ENCODE results near the gene UBAP2L.
"Not testable (repeated sequence)": the region's sequence is repeated elsewhere in the genome, so short reads cannot be mapped to it uniquely, and the experiment has no call there.

Gene UBAP2L

DNA sequence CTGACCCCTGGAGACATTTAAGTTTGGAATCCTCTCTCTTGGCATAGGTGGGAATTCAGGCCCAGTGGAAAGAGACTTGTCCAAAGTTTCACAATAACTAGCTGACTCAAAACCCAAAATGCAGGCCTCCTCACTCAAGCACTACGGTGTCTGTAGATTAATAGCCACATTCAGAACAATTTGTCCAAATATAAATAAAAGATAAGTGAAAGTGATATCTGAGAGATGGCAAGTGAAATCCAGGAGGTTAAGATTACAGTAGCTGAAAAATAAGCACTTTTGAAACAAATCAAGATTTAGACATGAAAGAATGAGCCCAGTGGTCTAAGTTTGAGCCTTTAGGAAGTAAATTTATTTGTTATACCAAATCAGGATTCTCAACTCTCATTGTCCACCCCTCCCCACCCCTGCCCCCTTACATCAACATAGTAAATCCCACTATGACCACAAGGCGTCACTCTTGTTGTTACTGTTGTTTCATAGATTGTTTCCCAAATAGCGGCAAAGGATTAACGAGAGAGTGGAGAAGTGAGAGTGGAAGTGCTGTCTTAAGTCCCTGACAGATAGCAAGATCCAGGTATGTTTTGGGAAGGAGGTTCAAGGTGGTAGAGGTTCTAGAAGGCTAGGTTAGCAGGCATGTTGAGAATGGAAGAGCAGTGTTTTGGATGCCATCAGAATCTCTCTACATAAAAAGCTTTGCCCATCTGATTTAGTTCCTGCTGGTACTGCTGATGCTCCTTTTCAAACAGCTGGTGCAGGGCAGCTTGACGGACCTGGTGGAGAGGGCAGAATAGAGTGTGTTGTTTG lies 21.8 kb upstream of the UBAP2L start:
- no peak for DNase-seq (ENCODE audit: low read depth in 2 of 2)

DNA sequence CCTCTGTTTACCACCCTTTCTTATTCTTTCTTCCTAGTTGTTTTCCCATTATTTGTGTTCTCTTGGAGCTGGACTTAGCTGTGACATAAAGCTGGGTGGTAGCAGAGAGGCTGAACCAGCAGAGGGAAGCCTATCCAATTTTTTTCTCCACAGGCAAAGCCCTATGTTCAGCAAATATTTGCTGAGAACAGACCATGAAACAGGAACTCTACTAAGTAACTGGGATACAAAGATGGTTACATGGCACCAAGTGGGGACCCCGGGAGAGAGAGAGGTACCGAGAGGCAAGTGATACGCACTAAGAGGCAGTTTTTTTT lies 21.2 kb upstream of the UBAP2L start:
- no peak for DNase-seq (ENCODE audit: low read depth in 2 of 2)

DNA sequence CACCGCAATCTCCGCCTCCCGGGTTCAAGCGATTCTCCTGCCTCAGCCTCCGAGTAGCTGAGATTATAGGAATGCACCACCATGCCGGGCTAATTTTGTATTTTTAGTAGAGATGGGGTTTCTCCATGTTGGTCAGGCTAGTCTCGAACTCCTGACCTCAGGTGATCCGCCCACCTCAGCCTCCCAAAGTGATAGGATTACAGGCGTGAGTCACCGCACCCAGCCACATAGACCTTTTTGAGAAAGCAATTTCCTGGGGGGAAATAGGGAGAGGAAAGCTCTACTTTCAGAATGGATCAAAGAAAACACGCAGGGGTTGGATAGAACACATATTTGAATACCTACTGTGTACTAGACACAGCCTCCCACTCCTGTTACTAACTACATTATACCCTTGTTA lies 15.0 kb upstream of the UBAP2L start:
- DNase-seq (ENCODE audit: low read depth in 2 of 2): not testable (repeated sequence)

GRCh38 chr1:154206196-154206595 lies 14.6 kb upstream of the UBAP2L start, which contains the start of gene CFAP141:
Gene CFAP141, minus strand, starts transcription at chr1:154206333. Its CDS starts 26 bp downstream, at chr1:154206307.
- DNase-seq (ENCODE audit: low read depth in 2 of 2): no peak

GRCh38 chr1:154207262-154207661 lies 13.5 kb upstream of the UBAP2L start:
- DNase-seq (ENCODE audit: low read depth in 2 of 2): no peak

DNA sequence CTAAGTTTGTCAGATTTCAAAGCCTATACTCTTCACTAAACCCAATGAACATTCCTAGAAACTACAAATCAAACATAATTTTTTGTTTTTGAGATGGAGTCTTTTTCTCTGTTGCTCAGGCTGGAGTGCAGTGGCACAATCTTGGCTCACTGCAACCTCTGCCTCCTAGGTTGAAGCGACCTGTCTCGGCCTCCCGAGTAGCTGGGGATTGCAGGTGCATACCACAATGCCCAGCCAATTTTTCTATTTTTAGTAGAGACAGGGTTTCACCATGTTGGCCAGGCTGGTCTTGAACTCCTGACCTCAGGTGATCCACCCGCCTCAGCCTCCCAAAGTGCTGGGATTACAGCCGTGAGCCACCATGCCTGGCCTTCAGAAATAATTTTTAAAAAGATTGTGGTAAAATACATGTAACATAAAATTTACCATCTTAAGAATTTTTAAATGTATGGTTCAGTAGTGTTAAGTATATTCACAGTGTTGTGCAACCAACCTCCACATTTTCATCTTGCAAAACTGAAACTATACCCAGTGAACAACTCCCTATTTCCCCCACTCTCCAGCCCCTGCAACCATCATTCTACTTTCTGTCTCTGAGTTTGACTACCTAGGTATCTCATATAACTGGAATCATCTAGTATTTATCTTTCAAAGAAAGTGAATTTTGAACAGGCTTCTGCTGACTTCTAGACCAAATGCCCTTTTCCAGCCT lies 11.9 kb upstream of the UBAP2L start:
- DNase-seq (ENCODE audit: low read depth in 2 of 2): no peak

- DNase-seq (ENCODE audit: low read depth in 2 of 2): no peak
Measured at GRCh38 chr1:154212083-154212482, 8.7 kb upstream of the UBAP2L start.

DNA sequence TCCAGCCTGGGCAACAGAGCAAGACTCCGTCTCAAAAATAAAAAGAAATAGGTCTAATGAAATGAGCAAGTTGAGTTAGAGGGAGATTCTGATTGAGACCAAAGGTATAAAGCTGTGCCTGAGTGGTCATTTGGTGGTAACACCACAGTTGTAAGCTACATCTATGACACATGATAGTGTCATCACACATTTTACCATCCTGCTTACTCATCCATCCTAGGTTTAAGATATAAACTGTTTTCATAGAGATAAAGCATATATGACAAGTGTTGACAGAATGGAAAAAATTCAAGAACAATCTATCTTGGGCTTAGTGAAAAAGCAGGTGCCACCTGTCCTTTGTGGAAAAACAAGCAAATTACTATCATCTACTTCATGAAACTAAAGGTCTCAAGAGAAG lies 7.5 kb upstream of the UBAP2L start:
- no peak for DNase-seq (ENCODE audit: low read depth in 2 of 2)

DNA sequence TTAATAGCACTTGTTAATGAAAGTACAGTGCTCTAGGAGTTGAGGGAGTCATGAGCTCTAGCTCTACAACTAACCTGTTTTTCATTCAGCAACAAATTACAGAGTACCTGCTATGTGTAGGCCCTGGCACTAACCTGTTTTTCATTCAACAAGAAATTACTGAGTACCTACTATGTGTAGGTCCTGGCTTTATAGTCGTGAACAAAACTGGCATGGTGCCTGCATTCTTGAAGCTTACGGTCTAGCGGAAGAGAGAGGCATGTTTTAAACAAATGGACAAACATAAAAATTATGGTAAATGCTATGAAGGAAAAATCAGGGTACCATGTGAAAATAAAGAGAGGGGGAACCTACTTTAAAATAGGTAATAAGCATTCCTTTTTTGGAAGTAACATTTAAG lies 2.2 kb upstream of the UBAP2L start:
- DNase-seq (ENCODE audit: low read depth in 2 of 2): no peak

DNA sequence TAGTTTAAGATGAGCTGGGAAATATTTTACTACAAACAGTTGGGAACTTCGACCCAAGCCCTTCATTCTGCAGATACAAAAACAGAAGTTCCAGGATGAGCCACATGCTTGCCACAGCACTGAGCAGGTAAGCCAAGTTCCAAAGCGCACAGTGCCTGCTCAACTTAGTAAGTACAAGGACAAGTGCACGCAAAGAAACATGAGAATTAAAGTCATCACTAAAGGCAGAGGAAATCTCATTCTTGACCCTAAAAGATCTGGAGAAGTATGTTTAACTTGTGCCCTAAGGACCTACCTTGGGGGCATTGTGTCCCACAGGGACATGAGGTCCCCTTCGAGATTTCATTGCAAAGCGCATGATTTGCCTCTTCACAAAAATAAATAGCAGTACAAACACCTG lies 1.2 kb upstream of the UBAP2L start:
- DNase-seq (ENCODE audit: low read depth in 2 of 2): no peak

DNA sequence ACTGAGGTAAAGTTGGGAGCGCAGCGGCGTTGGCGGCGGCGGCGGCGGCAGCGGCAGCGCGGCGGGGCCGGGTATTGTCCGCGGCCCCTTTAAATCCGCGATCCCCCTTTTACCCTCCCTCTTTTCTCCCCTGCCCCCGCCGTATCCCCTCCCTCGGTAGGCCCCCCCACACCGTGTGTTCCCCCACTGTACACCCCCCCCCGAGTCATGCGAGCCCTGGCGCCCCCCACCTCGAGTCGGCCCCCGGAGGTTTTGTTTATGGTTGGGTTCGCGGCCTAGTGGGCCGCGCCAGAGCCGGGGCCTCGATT lies 169 bp downstream of the UBAP2L start:
- DNase-seq (ENCODE audit: low read depth in 2 of 2): no peak

DNA sequence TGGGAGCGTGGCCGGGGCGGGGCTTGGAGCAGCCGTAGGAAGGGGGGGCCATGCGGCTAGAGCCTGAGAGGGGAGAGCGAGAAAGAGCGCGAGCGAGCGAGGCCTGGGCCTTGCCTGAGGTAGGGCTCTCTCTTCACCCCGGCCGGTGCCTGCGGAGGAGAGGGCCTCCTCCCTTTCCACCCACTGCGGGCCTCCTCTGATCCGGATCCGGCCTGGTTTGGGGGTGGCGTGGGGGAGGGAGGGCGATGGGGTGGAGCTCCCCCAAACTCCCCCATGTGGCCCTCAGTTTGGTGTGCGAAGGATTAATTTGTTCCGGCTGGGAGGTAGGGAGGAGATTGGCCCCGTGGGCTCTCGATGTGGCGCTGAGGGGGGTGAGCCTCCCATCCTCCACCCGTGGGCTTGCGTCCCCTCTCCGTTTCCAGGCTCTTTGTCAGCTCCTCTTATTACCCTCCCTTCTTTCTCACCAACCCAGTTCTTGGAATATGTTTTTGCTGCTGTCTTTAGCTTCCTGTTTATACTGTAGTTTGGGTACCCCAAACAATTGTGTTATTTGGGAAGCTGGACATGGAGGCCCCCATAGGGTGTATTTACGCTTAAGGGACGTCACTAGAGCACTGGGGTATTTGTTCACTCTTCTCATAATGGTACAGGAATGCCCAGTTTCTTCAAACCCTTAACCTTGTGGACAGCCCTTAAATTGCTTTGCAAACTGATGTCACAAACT lies 685 bp downstream of the UBAP2L start:
- peak; percentile 51 to 54 for DNase-seq (ENCODE audit: low read depth in 2 of 2)

DNA sequence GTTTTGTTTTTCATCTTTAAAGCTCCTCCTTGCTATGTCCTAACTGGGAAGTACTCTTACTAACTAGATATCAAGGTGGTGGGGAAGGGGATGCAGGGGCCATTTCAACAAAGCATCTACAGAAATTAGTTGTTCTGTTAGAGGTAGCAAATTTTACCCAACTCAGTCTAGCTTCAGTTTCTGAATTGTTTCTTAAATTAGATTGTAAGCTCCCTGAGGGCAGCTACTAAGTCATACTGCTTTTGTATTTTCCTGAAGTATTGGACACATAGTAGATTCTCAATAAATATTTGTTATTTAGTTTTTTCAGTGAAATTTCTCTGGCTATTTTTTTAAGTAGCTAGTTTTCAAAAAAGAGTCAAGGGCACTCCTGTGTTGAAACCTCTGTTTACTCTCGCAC lies 1.8 kb downstream of the UBAP2L start:
- DNase-seq (ENCODE audit: low read depth in 2 of 2): no peak

GRCh38 chr1:154222918-154223317 lies 2.2 kb downstream of the UBAP2L start:
- no peak for DNase-seq (ENCODE audit: low read depth in 2 of 2)

GRCh38 chr1:154223621-154224020 lies 2.9 kb downstream of the UBAP2L start:
- no peak for DNase-seq (ENCODE audit: low read depth in 2 of 2)

DNA sequence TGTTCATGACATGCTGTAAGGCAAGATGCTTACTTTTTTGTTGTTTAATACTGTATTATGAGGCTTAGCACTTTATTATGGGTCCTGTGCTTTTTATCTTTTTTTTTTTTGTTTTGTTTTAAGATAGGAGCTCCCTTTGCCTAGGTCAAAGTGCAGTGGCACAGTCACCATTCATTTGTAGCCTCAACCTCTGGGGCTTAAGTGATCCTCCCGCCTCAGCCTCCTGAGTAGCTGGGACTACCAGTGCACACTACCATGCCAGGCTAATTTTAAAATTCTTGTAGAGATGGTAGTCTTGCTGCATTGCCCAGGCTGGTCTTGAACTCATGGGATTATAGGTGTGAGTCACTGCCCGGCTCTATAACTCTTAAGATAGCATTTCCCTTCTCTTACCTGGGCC lies 4.6 kb downstream of the UBAP2L start:
- no peak for DNase-seq (ENCODE audit: low read depth in 2 of 2)

GRCh38 chr1:154231112-154231511 lies 10.4 kb downstream of the UBAP2L start:
- DNase-seq (ENCODE audit: low read depth in 2 of 2): not testable (repeated sequence)

DNA sequence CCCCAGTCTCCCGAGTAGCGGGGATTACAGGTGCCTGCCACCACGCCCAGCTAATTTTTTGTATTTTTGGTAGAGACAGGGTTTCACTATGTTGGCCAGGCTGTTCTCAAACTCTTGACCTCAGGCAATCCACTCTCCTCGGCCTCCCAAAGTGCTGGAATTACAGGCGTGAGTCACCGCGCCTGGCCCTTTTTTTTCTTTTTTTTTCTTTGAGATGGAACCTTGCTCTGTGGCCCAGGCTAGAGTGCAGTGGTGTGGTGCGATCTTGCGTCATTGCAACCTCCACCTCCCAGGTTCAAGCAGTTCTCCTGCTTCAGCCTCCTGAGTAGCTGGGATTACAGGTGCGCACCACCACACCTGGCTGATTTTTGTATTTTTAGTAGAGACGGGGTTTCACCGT lies 12.4 kb downstream of the UBAP2L start:
- not testable (repeated sequence) for DNase-seq (ENCODE audit: low read depth in 2 of 2)

DNA sequence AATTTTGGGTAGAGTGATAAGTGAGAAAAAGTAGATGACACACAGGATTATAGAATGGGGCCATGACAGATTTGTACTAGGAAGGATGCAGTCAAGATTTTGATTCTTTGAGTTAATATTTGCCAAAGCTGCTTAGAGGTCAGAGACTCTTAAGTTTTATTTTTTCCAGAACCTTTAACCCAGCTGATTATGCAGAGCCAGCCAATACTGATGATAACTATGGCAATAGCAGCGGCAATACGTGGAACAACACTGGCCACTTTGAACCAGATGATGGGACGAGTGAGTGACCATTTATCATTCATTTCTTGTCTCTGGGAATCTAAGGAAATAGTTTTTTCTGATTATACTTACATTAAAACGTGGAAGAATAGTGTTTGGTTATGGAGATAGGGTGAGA lies 16.1 kb downstream of the UBAP2L start:
- no peak for DNase-seq (ENCODE audit: low read depth in 2 of 2)

DNA sequence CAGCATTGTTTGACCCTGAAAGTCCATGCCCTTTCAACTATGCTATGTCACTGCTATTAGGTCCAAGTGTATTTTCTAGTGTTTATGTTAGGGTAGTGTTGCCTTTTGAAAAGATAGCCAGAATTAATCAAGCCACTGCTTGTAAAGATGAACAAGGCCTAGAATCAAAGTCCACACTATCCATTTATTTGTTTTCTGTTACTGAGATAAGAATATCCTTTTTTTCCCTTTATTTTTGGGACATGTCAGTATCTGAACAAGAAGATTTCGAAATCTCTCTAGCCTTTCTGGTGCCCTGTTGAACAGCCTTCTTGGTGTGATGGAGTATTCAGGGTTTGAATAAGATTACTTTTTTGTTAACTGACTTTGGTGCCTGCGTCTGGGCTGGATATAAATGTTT lies 16.7 kb downstream of the UBAP2L start:
- DNase-seq (ENCODE audit: low read depth in 2 of 2): no peak

DNA sequence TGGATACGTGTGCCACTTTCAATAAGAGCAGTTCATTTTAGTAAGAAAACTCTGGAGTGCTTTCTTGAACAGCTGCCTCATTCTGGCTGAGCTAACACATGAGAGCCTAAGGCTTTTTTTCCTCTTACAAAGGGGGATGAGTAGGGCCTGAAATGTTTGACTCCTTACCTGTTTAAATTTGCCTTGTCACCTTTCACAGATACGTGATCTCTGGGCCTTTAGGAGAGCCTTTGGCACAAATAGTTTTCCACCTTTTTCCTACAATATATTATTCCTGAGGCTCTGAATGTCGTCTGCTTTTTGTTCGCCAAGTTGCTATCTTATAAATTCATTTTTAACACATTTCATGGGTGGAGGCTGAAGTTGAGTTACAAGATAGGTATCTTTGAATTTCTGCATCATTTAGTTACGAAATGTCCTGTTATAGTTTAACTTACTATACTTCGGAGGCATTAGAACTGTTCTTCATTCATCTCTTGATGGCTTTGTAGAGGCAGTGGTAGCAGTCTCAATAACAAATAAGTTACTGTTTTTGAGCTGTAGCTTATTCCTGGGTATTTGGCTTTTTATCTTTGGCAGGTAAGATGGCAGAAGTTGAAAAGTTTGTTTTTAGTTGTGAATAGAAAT lies 17.2 kb downstream of the UBAP2L start:
- DNase-seq (ENCODE audit: low read depth in 2 of 2): no peak

- no peak for DNase-seq (ENCODE audit: low read depth in 2 of 2)
Measured at GRCh38 chr1:154239491-154239890, 18.7 kb downstream of the UBAP2L start.
